ENCODE results near the gene AMPH. TPM values are rescaled to one million over a fixed set of nuclear protein-coding genes. Genes with fewer than 3 reads are reported as not detected.
"Not testable (repeated sequence)": the region's sequence is repeated elsewhere in the genome, so short reads cannot be mapped to it uniquely, and the experiment has no call there.

Gene AMPH
- total and polyA plus RNA-seq, 4 donors = 0.18 to 6.6 (median 3.6) TPM

- Histone ChIP-seq H3K27me3 (ENCODE audit: control insufficient read depth in 3 of 3, insufficient read depth in 3 of 3, low read length in 2 of 3) (no peaks in the 10 kb centered on the region), H3K9me3 (ENCODE audit: control insufficient read depth in 4 of 4, insufficient read depth in 3 of 4, low read length in 3 of 4) (no peaks in the 10 kb centered on the region), H3K4me3 (no peak overlapping the region), H3K4me1 (ENCODE audit: control insufficient read depth in 5 of 5, insufficient read depth in 5 of 5, low read length in 5 of 5) (peaks cover 0 to 10% (median 3%) of the 10 kb centered on the region in 5 donors), H3K27ac (ENCODE audit: low read depth in 1 of 2, low read length in 1 of 2) (no peak overlapping the region), H3K36me3 (ENCODE audit: control insufficient read depth in 4 of 4, insufficient read depth in 4 of 4, low read length in 4 of 4) (no peaks in the 10 kb centered on the region), H3K9ac (ENCODE audit: insufficient read depth in 1 of 2, low read length in 2 of 2) (no peak overlapping the region)
- ATAC-seq (ENCODE audit: insufficient read depth, low FRiP score) = no peak
- TF ChIP-seq, protein P1, sequence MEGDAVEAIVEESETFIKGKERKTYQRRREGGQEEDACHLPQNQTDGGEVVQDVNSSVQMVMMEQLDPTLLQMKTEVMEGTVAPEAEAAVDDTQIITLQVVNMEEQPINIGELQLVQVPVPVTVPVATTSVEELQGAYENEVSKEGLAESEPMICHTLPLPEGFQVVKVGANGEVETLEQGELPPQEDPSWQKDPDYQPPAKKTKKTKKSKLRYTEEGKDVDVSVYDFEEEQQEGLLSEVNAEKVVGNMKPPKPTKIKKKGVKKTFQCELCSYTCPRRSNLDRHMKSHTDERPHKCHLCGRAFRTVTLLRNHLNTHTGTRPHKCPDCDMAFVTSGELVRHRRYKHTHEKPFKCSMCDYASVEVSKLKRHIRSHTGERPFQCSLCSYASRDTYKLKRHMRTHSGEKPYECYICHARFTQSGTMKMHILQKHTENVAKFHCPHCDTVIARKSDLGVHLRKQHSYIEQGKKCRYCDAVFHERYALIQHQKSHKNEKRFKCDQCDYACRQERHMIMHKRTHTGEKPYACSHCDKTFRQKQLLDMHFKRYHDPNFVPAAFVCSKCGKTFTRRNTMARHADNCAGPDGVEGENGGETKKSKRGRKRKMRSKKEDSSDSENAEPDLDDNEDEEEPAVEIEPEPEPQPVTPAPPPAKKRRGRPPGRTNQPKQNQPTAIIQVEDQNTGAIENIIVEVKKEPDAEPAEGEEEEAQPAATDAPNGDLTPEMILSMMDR (IDR thresholded peaks at IDR 0.05; ENCODE audit: control extremely low read depth, extremely low read depth) = no peak
- peak; percentile 39 to 71 (median 69) for DNase-seq
- 67 to 72% methylated on average over 4 of the region's 4 CpGs for WGBS, 2 donors
These were observed 291.0 kb downstream of the AMPH start for GRCh38 chr7:38339953-38340819.

- not testable (repeated sequence) for H3K9ac ChIP-seq (ENCODE audit: insufficient read depth in 1 of 2, low read length in 2 of 2); H3K27ac ChIP-seq (ENCODE audit: low read depth in 1 of 2, low read length in 1 of 2); H3K27me3 ChIP-seq (ENCODE audit: control insufficient read depth in 3 of 3, insufficient read depth in 3 of 3, low read length in 2 of 3); DNase-seq; H3K4me3 ChIP-seq; H3K36me3 ChIP-seq (ENCODE audit: control insufficient read depth in 4 of 4, insufficient read depth in 4 of 4, low read length in 4 of 4); H3K9me3 ChIP-seq (ENCODE audit: control insufficient read depth in 4 of 4, insufficient read depth in 3 of 4, low read length in 3 of 4); ATAC-seq (ENCODE audit: insufficient read depth, low FRiP score)
- 78 to 81% methylated on average over 9 of the region's 9 CpGs for WGBS, 2 donors
- H3K4me1 ChIP-seq (ENCODE audit: control insufficient read depth in 5 of 5, insufficient read depth in 5 of 5, low read length in 5 of 5) = peaks cover 0 to 16% (median 0%) of the 10 kb centered on the region in 5 donors
These were observed 295.0 kb downstream of the AMPH start for GRCh38 chr7:38336148-38336515.

DNA sequence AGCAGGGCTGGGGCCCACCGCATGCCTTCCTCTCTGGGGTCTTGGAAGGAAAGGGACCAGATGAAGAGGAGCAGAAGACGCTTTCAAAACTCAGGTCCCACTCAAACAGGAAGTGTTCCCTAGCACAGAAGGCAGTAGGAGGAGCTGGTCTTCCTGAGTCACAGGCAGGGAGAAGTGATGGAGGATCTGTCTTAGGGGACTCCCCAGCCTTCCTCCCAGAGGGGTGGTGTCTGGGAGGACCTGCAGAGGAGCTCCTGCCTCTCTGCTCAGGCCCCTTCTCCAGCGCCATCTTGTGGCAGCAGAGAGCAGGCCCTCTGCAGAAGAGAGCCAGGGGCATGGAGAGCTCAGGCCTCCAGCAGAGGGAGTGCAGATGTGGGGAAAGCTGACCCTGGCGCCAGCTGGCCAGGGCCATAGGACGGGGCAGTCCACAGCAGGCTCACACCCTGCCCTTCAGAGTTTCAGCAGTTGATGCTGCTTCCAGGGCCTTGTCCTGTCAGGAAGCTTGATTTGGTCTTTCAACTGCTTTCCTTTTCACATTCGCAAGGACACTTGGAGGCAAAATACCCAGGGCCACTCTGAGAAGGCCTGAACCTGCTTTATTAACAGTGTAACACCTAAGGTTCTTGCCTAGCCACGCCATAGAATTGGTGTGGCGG lies 295.6 kb downstream of the AMPH start:
- Histone ChIP-seq H3K4me1 (ENCODE audit: control insufficient read depth in 5 of 5, insufficient read depth in 5 of 5, low read length in 5 of 5) (peaks cover 0 to 10% (median 0%) of the 10 kb centered on the region in 5 donors), H3K36me3 (ENCODE audit: control insufficient read depth in 4 of 4, insufficient read depth in 4 of 4, low read length in 4 of 4) (no peaks in the 10 kb centered on the region), H3K27me3 (ENCODE audit: control insufficient read depth in 3 of 3, insufficient read depth in 3 of 3, low read length in 2 of 3) (no peaks in the 10 kb centered on the region), H3K27ac (ENCODE audit: low read depth in 1 of 2, low read length in 1 of 2) (peak overlapping the region in 1 of 2 donors; percentile 2), H3K9me3 (ENCODE audit: control insufficient read depth in 4 of 4, insufficient read depth in 3 of 4, low read length in 3 of 4) (no peaks in the 10 kb centered on the region), H3K4me3 (no peak overlapping the region), H3K9ac (ENCODE audit: insufficient read depth in 1 of 2, low read length in 2 of 2) (no peak overlapping the region)
- DNase-seq (peak; percentile 83 to 85 (median 84)), ATAC-seq (ENCODE audit: insufficient read depth, low FRiP score) (peak; percentile 92)
- TF ChIP-seq, protein P1 (IDR thresholded peaks at IDR 0.05; ENCODE audit: control extremely low read depth, extremely low read depth) = peak; percentile 84
- whole genome bisulfite sequencing, 2 donors = 42 to 57% methylated on average over 8 of the region's 8 CpGs

GRCh38 chr7:38335128-38335491 lies 296.1 kb downstream of the AMPH start:
- H3K27ac ChIP-seq (ENCODE audit: low read depth in 1 of 2, low read length in 1 of 2) = no peak overlapping the region
- TF ChIP-seq, protein P1 (IDR thresholded peaks at IDR 0.05; ENCODE audit: control extremely low read depth, extremely low read depth) = no peak
- ATAC-seq (ENCODE audit: insufficient read depth, low FRiP score) (no peak), DNase-seq (no peak)
- H3K4me3 ChIP-seq = no peak overlapping the region
- H3K36me3 ChIP-seq (ENCODE audit: control insufficient read depth in 4 of 4, insufficient read depth in 4 of 4, low read length in 4 of 4) = no peaks in the 10 kb centered on the region
- peaks cover 0 to 7% (median 0%) of the 10 kb centered on the region in 5 donors for H3K4me1 ChIP-seq (ENCODE audit: control insufficient read depth in 5 of 5, insufficient read depth in 5 of 5, low read length in 5 of 5)
- peak overlapping the region in 1 of 2 donors; percentile 20 for H3K9ac ChIP-seq (ENCODE audit: insufficient read depth in 1 of 2, low read length in 2 of 2)
- no peaks in the 10 kb centered on the region for H3K27me3 ChIP-seq (ENCODE audit: control insufficient read depth in 3 of 3, insufficient read depth in 3 of 3, low read length in 2 of 3)
- no peaks in the 10 kb centered on the region for H3K9me3 ChIP-seq (ENCODE audit: control insufficient read depth in 4 of 4, insufficient read depth in 3 of 4, low read length in 3 of 4)
- 33 to 54% methylated on average over 2 of the region's 2 CpGs for WGBS, 2 donors

All from lung (tissue), 12 donors.